GM21447 (cell line): ENCODE measurements around the gene HMCN1.

Experiments
- ATAC-seq: cut with Tn5 transposase; IDR thresholded peaks from one replicate; pipeline ENCODE4 v1.9.1; 2021; ENCODE audit not compliant: unreplicated experiment

The HMCN1 gene

DNA sequence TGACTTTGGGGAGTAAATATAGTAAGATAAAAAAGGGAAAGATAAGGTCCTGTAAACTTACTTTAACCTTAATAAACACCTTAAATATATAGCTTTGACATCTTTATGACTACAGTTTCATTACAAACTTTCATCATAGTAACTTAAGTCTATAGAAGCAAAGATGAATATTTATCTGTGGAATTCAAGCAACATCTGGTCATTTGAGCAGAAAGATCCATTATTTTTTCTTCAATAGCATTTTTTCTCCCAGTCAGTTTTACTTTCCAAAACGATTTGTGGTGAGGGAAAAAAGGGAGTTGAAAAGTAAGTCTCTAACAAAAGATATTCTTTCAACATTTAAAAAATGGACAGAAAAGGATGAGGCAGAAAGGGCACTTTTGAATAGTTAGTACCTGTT lies 69.0 kb downstream of the HMCN1 start:
- ATAC-seq: no peak

- no peak for ATAC-seq
Measured at GRCh38 chr1:185804206-185804605, 70.0 kb downstream of the HMCN1 start.

- no peak for ATAC-seq
Measured at GRCh38 chr1:185804608-185805007, 70.4 kb downstream of the HMCN1 start.

DNA sequence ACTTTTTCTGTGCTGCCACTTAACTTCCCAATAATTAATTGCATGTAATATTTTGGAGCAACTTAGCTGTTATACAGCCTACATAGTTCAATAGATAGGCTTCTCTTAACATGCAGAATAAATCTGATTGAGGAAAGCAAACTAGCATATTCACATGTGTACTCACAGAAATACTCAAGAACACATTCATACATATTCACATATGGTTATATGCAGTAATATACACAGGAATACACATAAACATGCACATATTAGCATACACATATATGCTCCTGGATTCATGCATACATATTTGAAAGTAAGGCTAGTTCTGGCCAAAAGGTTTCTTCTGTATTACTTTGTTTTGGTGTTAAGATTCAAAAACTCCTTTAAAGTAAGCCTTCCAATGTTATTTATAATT lies 73.1 kb downstream of the HMCN1 start:
- ATAC-seq: no peak

- no peak for ATAC-seq
Measured at GRCh38 chr1:185808631-185809030, 74.4 kb downstream of the HMCN1 start.

DNA sequence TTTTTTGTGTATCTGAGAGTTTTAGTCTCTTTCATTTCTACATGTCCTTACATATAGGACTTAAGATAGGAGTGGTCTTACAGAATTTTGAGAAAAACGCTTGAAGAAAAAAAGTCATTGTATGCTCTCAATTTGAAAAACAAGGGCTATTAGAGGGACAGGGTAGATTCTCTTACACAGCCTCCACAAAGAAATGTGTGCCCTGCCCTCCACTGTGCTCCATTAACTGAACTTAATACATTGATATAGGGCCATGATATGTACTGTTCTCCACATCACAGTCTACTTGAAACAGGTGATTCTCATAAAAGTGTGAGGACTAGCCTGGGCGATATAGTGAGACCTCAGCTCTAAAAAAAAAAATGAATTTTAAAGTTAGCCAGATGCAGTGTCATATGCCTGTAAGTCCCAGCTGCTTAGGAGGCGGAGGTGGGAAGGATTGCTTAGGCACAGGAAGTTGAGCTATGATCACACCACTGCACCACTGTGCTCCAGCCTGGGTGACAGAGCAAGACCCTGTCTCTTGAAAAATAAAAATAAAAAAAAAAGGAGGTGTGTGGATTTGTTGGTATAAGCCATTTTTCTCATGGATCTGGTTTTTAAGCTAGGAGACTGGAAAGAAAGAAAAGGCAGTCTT lies 77.0 kb downstream of the HMCN1 start:
- ATAC-seq: no peak

- no peak for ATAC-seq
Measured at GRCh38 chr1:185812934-185813333, 78.7 kb downstream of the HMCN1 start.

- ATAC-seq: peak; percentile 67
Measured at GRCh38 chr1:185813401-185813979, 79.3 kb downstream of the HMCN1 start.

- ATAC-seq: no peak
Measured at GRCh38 chr1:185816460-185816859, 82.3 kb downstream of the HMCN1 start.

- no peak for ATAC-seq
Measured at GRCh38 chr1:185819798-185820197, 85.6 kb downstream of the HMCN1 start.

- ATAC-seq: no peak
Measured at GRCh38 chr1:185821612-185822385, 87.6 kb downstream of the HMCN1 start.

GRCh38 chr1:185823467-185823866 lies 89.3 kb downstream of the HMCN1 start:
- ATAC-seq: no peak

DNA sequence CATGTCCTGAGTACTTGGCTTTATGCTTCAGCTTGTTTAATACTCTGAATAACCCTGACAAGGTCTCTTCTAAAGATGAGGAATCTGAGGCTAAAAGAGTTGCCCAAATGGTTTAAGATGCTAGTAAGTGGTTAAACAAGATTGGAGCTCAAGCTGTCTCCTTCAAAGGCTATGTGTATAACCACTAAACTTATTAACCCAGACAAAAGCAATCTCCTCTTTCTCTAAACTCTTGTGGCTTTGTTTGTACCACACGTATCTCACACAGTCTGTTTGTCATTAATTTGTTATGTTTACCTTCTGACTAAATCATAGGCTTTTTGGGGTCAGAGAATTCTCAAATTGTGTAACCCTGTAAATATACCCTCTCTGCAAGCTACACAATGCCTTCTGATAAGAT lies 89.9 kb downstream of the HMCN1 start:
- no peak for ATAC-seq

GRCh38 chr1:185825556-185825955 lies 91.4 kb downstream of the HMCN1 start:
- no peak for ATAC-seq

- no peak for ATAC-seq
Measured at GRCh38 chr1:185834371-185834905, 100.2 kb downstream of the HMCN1 start.

- ATAC-seq: no peak
Measured at GRCh38 chr1:185835191-185835590, 101.0 kb downstream of the HMCN1 start.

- ATAC-seq: no peak
Measured at GRCh38 chr1:185837711-185838110, 103.5 kb downstream of the HMCN1 start.

DNA sequence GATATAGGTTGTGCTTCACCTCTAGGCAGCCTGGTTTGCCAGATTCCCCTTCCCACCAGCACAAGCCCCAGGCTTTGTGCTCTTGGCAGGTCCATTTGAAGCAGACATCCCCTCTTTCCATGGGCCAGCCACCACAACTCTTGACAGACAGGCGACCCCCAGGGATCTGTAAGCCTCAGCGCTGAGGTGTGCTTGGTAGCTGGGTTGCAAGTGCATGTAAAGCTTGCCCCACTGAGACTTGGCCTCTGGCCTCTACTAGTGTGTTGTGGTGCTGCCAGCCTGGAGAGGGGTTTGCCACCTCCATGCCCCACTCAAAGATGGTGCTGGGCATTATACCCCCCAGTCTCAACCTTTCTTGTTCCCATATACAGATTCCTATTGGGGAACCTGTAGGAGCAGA lies 103.9 kb downstream of the HMCN1 start:
- ATAC-seq: no peak

DNA sequence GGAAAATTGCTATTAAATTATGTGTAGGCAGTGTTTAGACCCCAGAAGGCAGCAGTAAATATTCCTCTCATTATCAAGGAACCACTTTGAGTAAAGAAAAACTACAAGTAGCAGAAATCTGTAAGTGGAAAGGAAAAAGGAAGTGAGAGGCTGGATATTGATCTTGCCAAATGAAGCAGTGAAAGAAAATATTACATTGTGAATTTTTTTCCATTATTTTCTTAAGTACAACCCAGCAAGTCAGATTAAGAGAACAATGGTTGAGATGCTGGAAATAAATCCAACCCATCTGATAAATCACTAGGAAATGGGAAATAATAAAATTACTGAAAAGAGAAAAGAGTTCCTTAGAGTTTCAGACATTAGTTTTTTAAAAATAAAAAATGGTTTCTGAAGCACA lies 106.7 kb downstream of the HMCN1 start:
- no peak for ATAC-seq

GRCh38 chr1:185843297-185843869 lies 109.2 kb downstream of the HMCN1 start:
- no peak for ATAC-seq

GRCh38 chr1:185843986-185844385 lies 109.8 kb downstream of the HMCN1 start:
- no peak for ATAC-seq
